HG02938 (cell line): ENCODE data around the gene LACTBL1.
"Not testable (repeated sequence)": the region's sequence is repeated elsewhere in the genome, so short reads cannot be mapped to it uniquely, and the experiment has no call there.

Experiments
- ATAC-seq: cut with Tn5 transposase; IDR thresholded peaks from one replicate; pipeline ENCODE4 v1.9.1; 2021; ENCODE audit warnings: mild to moderate bottlenecking, moderate library complexity; ENCODE audit not compliant: unreplicated experiment

Gene LACTBL1

DNA sequence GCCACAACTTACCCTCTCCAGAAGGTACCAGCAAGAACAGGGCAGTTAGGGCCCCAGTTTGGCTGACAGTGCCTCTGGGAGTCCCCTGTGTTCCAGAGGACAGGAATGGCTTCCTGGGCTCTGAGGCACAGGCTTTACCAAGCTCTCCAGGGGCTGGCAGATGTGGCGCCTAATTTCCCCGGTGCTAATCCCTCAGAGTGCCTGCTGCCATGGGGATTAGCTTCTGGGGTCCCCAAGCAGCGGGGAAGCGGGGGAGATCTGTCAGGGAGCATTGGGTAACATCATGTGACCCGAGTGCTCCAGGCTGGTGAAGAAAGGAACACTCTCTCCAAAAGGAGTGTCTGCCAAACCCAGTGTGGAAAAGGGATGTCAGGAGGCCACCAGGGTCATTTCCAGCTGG is at the start of gene LACTBL1:
TSS of gene LACTBL1 (minus strand) at position 107 of the 400 bp plus-strand sequence. CDS start 550 bp downstream, outside the sequence.
- no peak for ATAC-seq

- ATAC-seq, result no peak
These were observed 49.2 kb upstream of the LACTBL1 start for GRCh38 chr1:23021834-23022233.

GRCh38 chr1:23020706-23021405 is 48.2 kb upstream of the LACTBL1 start:
- ATAC-seq, result no peak

- ATAC-seq, result peak; percentile 21
These were observed 47.4 kb upstream of the LACTBL1 start for GRCh38 chr1:23019863-23020625.

DNA sequence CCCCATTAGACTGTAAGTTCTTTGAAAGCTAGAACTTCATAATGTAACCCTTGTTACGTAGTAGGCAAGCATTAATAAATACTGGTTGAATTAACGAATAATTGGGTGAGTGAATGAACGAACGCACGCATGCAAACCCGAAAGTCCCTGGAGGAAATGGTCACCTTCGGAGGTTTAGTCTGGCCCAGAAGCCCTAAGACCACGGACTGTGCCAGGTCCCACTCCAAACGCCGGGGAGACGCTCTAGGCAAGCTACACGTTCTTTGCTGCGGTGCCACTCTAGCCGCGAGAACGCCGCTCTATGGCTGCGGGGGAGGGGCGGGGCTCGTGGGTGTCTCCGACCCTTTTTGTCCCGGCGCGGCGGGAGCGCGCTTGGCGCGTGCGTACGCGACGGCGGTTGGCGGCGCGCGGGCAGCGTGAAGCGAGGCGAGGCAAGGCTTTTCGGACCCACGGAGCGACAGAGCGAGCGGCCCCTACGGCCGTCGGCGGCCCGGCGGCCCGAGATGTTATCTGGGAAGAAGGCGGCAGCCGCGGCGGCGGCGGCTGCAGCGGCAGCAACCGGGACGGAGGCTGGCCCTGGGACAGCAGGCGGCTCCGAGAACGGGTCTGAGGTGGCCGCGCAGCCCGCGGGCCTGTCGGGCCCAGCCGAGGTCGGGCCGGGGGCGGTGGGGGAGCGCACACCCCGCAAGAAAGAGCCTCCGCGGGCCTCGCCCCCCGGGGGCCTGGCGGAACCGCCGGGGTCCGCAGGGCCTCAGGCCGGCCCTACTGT is 46.6 kb upstream of the LACTBL1 start, which contains the start of gene KDM1A:
TSS of gene KDM1A (plus strand) at position 375 of the 769 bp plus-strand sequence. CDS start at position 504, 129 bp downstream.
- peak; percentile 83 for ATAC-seq

DNA sequence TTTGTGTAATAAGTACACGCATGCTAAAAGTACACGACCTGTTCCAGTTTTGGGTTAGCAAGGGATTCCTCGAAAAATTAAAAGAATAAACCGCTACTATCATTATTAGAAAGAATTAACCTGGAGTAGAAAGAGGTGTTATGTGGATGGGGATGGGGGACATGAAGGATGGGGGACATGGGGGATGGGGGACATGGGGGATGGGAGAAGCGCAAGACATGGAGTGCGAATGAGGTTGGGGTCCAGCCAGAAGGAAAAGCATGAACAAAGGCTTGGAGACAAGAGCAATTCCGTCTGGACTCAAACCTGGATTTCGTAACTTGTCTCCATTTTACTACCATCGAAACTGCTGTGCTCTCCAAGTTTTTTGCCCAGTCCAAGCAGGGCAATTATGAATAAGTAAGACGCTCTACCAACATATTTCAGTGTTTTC is 46.0 kb upstream of the LACTBL1 start:
- no peak for ATAC-seq

- no peak for ATAC-seq
These were observed 41.0 kb upstream of the LACTBL1 start for GRCh38 chr1:23013657-23014056.

- not testable (repeated sequence) for ATAC-seq
These were observed 37.4 kb upstream of the LACTBL1 start for GRCh38 chr1:23010025-23010424.

GRCh38 chr1:23008901-23009300 is 36.2 kb upstream of the LACTBL1 start:
- ATAC-seq, result no peak

- ATAC-seq, result no peak
These were observed 34.4 kb upstream of the LACTBL1 start for GRCh38 chr1:23007106-23007505.

DNA sequence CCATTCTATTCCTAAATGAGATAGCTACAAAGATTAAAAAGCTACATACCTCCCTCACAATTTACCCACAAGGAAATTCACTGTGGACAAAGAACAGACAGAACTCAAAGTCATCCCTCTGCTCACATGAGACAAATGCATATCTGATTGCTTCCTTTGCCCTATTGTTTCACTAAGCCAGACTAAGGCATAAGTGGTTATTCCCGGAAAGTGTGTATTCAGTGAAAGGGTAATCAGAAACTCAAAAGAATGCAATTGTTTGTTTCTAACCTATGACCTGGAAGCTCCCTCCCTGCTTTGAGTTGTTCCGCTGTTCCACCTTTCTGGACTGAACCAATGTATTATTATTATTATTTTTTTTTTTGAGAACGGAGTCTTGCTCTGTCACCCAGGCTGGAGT is 32.1 kb upstream of the LACTBL1 start:
- ATAC-seq, result not testable (repeated sequence)

GRCh38 chr1:23004112-23004511 is 31.4 kb upstream of the LACTBL1 start:
- no peak for ATAC-seq

- not testable (repeated sequence) for ATAC-seq
These were observed 29.6 kb upstream of the LACTBL1 start for GRCh38 chr1:23002218-23002617.

GRCh38 chr1:23000133-23000532 is 27.5 kb upstream of the LACTBL1 start:
- not testable (repeated sequence) for ATAC-seq

DNA sequence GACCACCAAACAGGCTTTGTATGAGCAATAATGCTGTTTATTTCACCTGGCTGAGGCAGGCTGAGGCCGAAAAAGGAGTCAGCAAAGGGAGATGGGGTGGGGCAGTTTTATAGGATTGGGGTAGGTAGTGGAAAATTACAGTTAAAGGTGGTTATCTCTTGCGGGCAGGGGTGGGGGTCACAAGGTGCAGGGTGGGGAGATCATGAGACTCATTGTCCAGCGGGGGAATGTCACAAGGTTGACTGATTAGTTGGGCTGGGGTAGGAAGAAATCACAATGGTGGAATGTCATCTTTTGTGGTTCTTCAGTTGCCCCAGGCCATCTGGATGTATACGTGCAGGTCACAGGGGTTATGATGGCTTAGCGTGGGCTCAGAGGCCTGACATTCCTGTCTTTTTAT is 24.9 kb upstream of the LACTBL1 start:
- ATAC-seq, result not testable (repeated sequence)

GRCh38 chr1:22995774-22996173 is 23.1 kb upstream of the LACTBL1 start:
- no peak for ATAC-seq

- ATAC-seq, result not testable (repeated sequence)
These were observed 20.6 kb upstream of the LACTBL1 start for GRCh38 chr1:22993220-22993795.

- not testable (repeated sequence) for ATAC-seq
These were observed 19.7 kb upstream of the LACTBL1 start for GRCh38 chr1:22992384-22992783.

DNA sequence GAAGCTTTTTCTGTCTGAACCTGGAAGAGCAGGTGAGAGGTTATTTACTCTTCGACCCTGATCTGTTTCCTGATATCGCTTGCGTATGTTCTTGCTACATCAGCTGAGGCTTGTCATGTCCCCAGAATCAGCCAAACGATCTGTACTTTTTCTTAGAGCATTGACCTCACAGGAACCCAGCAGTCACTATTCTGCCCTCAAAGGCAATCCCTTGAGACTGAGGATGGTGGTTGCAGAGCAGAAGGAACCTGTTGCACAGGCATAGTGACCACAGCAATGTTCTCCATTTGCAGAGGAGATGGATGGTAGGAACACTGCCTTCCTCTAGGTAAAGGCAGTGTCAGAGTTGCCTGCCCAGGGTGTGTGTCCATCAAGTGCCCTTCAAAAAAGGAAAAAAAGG is 11.3 kb upstream of the LACTBL1 start:
- no peak for ATAC-seq

DNA sequence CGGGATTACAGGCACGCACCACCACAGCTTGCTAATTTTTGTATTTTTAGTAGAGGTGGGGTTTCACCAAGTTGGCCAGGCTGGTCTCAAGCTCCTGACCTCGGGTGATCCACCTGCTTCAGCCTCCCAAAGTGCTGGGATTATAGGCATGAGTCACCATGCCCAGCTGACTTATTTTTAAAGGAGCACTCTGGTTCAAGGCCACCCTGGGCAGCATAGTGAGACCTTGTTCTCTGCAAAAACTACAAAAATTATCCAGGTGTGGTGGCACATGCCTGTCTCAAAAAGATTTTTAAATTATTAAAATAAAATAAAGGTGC is 7.8 kb upstream of the LACTBL1 start:
- ATAC-seq, result not testable (repeated sequence)

DNA sequence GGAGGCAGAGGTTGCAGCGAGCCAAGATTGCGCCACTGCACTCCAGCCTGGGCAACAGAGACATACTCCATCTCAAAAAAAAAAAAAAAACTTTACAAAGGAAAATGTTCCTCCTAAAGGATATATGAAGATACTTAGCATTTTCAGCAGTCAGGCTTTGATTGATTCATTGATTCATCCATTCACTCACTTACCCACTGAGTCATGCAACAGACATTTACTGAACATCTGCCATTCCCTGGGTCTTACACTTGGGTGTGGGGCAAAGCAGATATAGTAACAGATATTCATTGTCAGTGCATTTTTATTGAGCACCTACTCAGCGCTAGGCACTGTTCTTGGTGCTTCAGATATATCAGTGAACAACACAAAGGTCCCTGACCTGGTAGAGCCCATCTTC is 5.6 kb upstream of the LACTBL1 start:
- no peak for ATAC-seq
